Muscle layer of duodenum (tissue), 2 donors: ENCODE results near the gene AHRR.

ENCODE experiments used
- H3K27ac ChIP-seq: one replicate; pipeline ENCODE4 v1.7.0; 2013; ENCODE audit warnings: mild to moderate bottlenecking, low read length
- H3K27me3 ChIP-seq: one replicate; pipeline ENCODE4 v1.7.0; 2013; ENCODE audit warnings: low read depth, mild to moderate bottlenecking, control low read depth, low read length
- H3K36me3 ChIP-seq, 2 donors: one replicate each; pipeline ENCODE4 v1.7.0; 2013; ENCODE audit warnings: low read length in 2 of 2, control low read depth in 1 of 2, mild to moderate bottlenecking in 1 of 2; ENCODE audit not compliant: insufficient read depth in 2 of 2, control insufficient read depth in 1 of 2
- H3K4me1 ChIP-seq, 2 donors: one replicate each; pipeline ENCODE4 v1.7.0; 2013; ENCODE audit warnings: low read length in 2 of 2, mild to moderate bottlenecking in 2 of 2, control low read depth in 1 of 2, moderate library complexity in 1 of 2; ENCODE audit not compliant: insufficient read depth in 2 of 2, control insufficient read depth in 1 of 2
- H3K4me3 ChIP-seq, 2 donors: one replicate each; pipeline ENCODE4 v1.7.0; 2013; ENCODE audit warnings: low read length in 2 of 2, low read depth in 1 of 2, mild to moderate bottlenecking in 1 of 2
- H3K9me3 ChIP-seq, 2 donors: one replicate each; pipeline ENCODE4 v1.7.0; 2013; ENCODE audit warnings: low read length in 2 of 2, control low read depth in 1 of 2, mild to moderate bottlenecking in 1 of 2; ENCODE audit not compliant: control insufficient read depth in 1 of 2
- donor health status: healthy.

AHRR gene

GRCh38 chr5:452978-453710 is 131.6 kb downstream of the AHRR start:
- Histone ChIP-seq H3K36me3 (peaks cover 54 to 89% of the 10 kb centered on the region in 2 donors), H3K4me1 (no peaks in the 10 kb centered on the region), H3K27ac (no peak overlapping the region)

GRCh38 chr5:453725-454481 is 132.4 kb downstream of the AHRR start:
- Histone ChIP-seq H3K27me3 (no peaks in the 10 kb centered on the region), H3K9me3 (peaks cover 8% of the 10 kb centered on the region in 2 donors), H3K4me1 (no peaks in the 10 kb centered on the region), H3K27ac (no peak overlapping the region), H3K36me3 (peaks cover 56 to 89% of the 10 kb centered on the region in 2 donors), H3K4me3 (no peak overlapping the region)

More at GRCh38 chr5:452978-453710, 131.6 kb downstream of the AHRR start:
- no peaks in the 10 kb centered on the region for H3K27me3 ChIP-seq
- H3K4me3 ChIP-seq, result no peak overlapping the region
- H3K9me3 ChIP-seq, result peaks cover 8% of the 10 kb centered on the region in 2 donors

- Histone ChIP-seq H3K27me3 (no peaks in the 10 kb centered on the region), H3K4me1 (no peaks in the 10 kb centered on the region), H3K27ac (no peak overlapping the region), H3K36me3 (peaks cover 67 to 90% of the 10 kb centered on the region in 2 donors), H3K9me3 (peaks cover 8% of the 10 kb centered on the region in 2 donors), H3K4me3 (no peak overlapping the region)
Measured at GRCh38 chr5:454936-455335, 133.4 kb downstream of the AHRR start.

GRCh38 chr5:455806-456205 is 134.3 kb downstream of the AHRR start:
- Histone ChIP-seq H3K27ac (no peak overlapping the region), H3K27me3 (no peaks in the 10 kb centered on the region), H3K36me3 (peaks cover 68 to 92% of the 10 kb centered on the region in 2 donors), H3K9me3 (peaks cover 8% of the 10 kb centered on the region in 2 donors), H3K4me3 (no peak overlapping the region), H3K4me1 (no peaks in the 10 kb centered on the region)

- peaks cover 61 to 86% of the 10 kb centered on the region in 2 donors for H3K36me3 ChIP-seq
- no peaks in the 10 kb centered on the region for H3K4me1 ChIP-seq
- H3K27ac ChIP-seq, result no peak overlapping the region
- no peak overlapping the region for H3K4me3 ChIP-seq
- H3K9me3 ChIP-seq, result peaks cover 5 to 6% of the 10 kb centered on the region in 2 donors
- no peaks in the 10 kb centered on the region for H3K27me3 ChIP-seq
Measured at GRCh38 chr5:456351-457194, 135.1 kb downstream of the AHRR start.

GRCh38 chr5:457195-457961 is 135.9 kb downstream of the AHRR start:
- H3K4me3 ChIP-seq, result no peak overlapping the region
- H3K27ac ChIP-seq, result no peak overlapping the region
- H3K4me1 ChIP-seq, result no peaks in the 10 kb centered on the region
- H3K27me3 ChIP-seq, result no peaks in the 10 kb centered on the region
- peaks cover 0 to 4% of the 10 kb centered on the region in 2 donors for H3K9me3 ChIP-seq
- peaks cover 59 to 86% of the 10 kb centered on the region in 2 donors for H3K36me3 ChIP-seq

- Histone ChIP-seq H3K4me1 (no peaks in the 10 kb centered on the region), H3K9me3 (no peaks in the 10 kb centered on the region), H3K36me3 (peaks cover 57 to 80% of the 10 kb centered on the region in 2 donors), H3K27ac (no peak overlapping the region), H3K4me3 (no peak overlapping the region), H3K27me3 (no peaks in the 10 kb centered on the region)
Measured at GRCh38 chr5:458547-459353, 137.2 kb downstream of the AHRR start.

- no peak overlapping the region for H3K4me3 ChIP-seq
- H3K27me3 ChIP-seq, result no peaks in the 10 kb centered on the region
- no peaks in the 10 kb centered on the region for H3K4me1 ChIP-seq
- H3K36me3 ChIP-seq, result peaks cover 54 to 80% of the 10 kb centered on the region in 2 donors
- no peaks in the 10 kb centered on the region for H3K9me3 ChIP-seq
- no peak overlapping the region for H3K27ac ChIP-seq
Measured at GRCh38 chr5:459562-460272, 138.2 kb downstream of the AHRR start.

- Histone ChIP-seq H3K27me3 (no peaks in the 10 kb centered on the region), H3K4me3 (no peak overlapping the region), H3K27ac (no peak overlapping the region), H3K9me3 (no peaks in the 10 kb centered on the region), H3K4me1 (no peaks in the 10 kb centered on the region), H3K36me3 (peaks cover 54 to 80% of the 10 kb centered on the region in 2 donors)
Measured at GRCh38 chr5:460273-460625, 138.7 kb downstream of the AHRR start.

GRCh38 chr5:462051-462481 is 140.6 kb downstream of the AHRR start:
- Histone ChIP-seq H3K4me3 (no peak overlapping the region), H3K4me1 (no peaks in the 10 kb centered on the region), H3K36me3 (peaks cover 51 to 86% of the 10 kb centered on the region in 2 donors)

More at GRCh38 chr5:462051-462481, 140.6 kb downstream of the AHRR start:
- Histone ChIP-seq H3K9me3 (no peaks in the 10 kb centered on the region), H3K27me3 (no peaks in the 10 kb centered on the region), H3K27ac (no peak overlapping the region)
